ENCODE results near the gene SNCG.

SNCG gene

DNA sequence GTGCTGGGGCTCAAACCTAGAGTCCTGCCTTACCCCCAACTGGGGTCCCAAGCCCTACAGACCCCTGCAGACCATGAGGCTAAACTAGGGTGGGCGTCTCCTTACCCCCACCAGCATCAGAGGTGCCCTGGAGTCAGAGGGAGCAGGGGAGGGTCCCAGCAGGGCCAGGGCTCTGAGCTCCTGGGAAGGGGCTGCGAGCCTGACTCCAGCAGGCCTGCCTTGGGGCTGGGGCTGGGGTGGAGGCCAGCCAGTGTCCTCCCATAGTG, 1.3 kb downstream of the SNCG start:
- DNase-seq (ENCODE audit: low read depth, low spot score), result no peak
- H3K27ac ChIP-seq, result peak overlapping the region; percentile 68

DNA sequence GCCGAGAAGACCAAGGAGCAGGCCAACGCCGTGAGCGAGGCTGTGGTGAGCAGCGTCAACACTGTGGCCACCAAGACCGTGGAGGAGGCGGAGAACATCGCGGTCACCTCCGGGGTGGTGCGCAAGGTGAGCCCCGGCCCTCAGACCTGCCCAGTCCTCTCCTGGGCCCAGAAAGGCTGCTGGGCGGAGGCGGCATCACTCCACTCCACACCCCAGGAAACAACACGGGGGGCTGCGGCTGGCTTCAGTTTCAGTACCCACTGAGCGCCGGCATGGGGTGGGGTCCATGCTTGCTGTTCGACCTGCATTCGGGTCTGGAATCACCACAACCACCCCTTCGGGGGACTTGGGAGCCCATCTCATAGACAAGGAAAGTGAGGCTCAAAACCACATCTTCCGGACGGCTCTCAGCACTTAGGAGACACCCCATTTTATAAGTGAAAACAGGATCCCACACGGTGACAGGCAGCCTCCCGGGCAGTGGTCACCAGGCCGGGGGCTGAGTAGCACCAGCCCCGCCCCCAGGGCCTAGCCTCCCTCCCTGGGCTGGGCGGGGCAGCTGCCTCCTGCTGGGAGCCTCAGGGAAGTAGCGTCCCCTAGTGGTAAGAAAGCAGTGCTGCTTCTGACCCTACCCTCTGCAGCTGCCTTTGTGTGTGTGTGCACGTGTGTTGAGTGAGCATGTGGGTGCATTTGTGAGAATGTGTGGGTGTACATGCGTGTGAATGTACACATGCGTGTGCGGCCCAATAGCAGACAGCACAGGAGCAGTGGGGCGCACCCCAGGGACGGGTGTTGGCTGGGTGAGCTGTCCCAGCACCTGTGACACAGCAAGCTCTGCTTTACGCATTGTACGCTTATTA, 1.8 kb downstream of the SNCG start:
- DNase-seq (ENCODE audit: low read depth, low spot score), result no peak
- H3K27ac ChIP-seq, result peak overlapping the region; percentile 68

DNA sequence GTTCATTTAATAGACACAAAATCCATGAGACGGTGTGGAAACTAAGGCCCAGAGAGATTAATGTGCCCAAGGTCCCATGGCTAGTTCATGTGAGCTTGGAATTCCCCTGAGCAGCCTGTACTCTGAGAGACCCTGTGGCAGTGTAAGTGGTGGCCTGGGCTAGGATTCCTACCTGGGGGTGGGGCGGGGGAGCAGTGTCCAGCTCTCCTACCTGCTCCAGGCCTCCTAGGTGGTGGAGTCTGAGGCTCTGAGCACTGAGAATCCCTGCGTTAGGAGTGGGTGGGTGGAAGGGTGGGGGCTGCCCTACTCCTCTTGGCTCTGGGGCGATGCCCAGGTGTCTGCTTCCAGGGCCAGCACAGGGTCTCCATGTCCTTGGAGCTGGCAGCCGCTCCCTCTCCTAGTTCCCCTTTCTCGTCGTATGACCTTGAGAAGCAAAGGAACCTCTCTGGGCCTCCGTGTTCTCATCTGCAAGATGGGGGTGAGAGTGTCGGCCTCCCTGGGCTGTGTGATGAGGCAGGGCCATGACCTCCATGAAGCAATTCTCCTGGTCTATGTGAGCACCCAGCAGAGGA, 2.5 kb downstream of the SNCG start:
- no peak for DNase-seq (ENCODE audit: low read depth, low spot score)
- peak overlapping the region; percentile 68 for H3K27ac ChIP-seq

DNA sequence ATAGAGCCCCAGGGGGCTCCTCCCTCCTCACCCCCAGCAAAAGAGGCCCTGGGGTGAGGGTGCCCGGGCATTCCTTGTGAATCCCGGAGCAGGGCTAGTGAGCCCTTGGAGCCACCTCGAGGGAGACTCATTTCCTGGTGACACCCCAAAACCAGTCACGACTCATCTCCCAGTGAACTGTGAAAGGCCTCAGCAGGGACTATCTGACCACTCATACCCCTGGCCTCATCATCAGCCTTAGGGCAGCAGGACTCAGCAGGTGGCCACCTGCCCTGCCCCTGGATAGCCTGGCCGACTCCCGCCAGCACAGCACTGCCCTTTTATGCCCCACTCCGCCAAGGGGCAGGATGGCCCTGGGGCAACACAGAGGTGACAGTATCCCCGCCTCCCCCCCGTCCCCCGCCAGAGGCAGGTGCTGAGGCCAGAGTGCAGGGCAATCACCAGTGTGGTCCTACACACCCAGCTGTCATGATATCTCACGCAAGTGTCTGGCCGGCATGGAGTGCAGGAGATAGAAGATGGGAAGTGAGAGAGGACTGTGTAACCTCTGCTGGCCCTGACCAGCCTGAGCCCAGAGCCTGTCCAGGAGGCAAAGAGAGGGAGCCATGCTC, 3.2 kb downstream of the SNCG start:
- peak overlapping the region; percentile 68 for H3K27ac ChIP-seq
- no peak for DNase-seq (ENCODE audit: low read depth, low spot score)

DNA sequence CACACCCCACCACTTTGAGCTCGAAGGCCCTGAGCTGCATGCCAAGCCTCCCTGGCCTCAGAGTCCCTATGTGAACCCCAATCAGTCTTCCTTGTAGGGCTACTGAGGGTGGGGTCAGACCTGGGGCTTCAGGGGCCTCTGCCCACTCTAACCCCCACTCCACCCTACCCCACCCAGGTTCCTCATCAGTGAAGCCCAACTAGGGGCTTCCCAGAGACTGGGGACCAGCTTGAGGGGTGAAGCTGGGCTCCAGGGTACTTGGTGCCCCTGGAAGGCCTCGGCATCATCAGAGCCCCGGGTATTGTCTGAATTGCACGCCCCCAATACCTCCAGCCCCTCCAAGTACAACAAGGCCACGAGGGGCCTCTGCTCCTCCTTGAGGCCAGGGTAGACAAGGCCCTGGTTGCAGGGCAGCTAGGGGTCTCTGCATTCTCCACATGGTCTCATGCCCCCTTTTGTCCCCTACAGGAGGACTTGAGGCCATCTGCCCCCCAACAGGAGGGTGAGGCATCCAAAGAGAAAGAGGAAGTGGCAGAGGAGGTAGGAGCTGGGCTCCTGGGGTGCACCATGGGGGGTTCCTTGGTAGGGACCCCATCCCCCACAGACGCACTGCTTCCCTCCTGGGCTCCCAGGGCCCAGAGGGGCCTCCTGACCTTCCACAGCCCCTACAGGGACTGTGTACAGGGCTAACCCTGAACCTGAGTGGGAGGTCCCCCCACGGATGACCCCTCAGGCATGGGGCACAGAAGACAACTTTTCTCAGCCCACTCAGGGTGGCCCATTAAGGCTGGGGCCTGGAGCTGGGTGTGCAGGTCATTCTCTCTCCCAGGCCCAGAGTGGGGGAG, 4.0 kb downstream of the SNCG start:
- no peak for DNase-seq (ENCODE audit: low read depth, low spot score)
- H3K27ac ChIP-seq, result peak overlapping the region; percentile 68

DNA sequence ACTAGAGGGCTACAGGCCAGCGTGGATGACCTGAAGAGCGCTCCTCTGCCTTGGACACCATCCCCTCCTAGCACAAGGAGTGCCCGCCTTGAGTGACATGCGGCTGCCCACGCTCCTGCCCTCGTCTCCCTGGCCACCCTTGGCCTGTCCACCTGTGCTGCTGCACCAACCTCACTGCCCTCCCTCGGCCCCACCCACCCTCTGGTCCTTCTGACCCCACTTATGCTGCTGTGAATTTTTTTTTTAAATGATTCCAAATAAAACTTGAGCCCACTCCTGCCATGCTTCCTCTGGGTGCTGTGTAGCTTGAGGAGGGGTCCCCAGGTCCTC, 4.5 kb downstream of the SNCG start:
- DNase-seq (ENCODE audit: low read depth, low spot score), result no peak
- H3K27ac ChIP-seq, result no peak overlapping the region

DNA sequence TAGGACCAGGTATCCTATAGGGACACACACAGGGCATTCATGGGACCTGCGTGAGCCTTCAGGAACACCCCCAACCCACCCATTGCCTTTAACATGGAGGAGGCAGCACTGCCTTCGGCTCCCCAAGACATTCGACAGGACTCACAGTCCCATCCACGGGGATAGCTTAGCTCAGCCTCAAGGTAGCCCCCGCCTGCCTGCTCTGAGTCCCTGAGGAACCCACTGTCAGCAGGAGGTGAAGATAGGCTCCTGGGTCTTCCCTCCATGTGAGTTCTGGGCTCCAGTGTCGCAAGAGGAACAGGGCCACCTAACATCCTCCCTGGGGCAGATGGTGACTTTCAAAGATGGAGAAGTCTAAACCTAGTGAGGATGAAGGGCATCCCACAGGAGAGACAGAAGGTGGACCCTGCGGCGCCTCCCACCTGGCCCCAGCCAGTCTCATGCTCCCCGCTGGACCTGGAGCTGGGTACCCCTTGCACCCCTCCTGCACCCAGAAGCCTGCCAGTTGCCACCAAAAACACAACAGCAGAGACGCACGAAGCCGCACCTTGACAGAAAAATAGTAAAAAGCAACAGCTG, 5.0 kb downstream of the SNCG start:
- no peak overlapping the region for H3K27ac ChIP-seq
- no peak for DNase-seq (ENCODE audit: low read depth, low spot score)

DNA sequence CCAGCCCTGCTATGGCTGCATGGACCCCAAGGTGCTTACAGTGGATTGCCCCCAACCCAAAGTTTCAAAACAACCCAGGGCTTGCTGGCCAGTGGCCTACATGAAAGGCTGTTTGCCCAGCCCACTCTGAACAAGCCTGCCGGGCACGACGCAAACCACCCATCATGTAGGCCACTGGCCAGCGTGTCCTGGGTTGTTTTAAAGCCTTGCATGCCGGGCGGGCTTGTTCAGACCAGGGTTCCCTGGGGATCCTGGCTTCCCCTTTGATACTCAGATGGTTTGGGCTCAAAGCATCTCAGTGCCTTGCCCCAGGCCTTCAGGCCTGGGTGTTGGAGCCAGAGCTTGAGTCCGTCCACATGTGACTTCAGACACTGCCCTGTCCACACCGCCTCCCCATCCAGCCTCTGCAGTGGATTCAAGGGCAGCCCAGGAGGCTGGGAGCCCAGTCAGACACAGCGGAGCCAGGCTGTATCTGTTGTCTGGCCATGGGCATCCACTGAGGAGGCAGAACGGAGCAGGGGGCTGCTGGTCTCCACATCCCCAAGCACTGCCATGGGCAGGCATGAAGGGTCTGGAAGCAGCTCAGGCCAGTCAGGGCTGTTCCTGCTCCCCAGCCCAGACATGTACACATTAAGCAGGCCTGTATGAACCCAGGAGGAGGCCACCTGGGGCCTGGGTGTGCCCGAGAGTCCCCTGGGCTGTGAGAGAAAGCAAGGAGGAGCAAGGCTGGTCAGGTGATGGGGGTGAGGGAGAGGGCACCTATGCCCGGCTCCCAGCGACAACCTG, 5.9 kb downstream of the SNCG start:
- no peak for DNase-seq (ENCODE audit: low read depth, low spot score)
- H3K27ac ChIP-seq, result no peak overlapping the region

DNA sequence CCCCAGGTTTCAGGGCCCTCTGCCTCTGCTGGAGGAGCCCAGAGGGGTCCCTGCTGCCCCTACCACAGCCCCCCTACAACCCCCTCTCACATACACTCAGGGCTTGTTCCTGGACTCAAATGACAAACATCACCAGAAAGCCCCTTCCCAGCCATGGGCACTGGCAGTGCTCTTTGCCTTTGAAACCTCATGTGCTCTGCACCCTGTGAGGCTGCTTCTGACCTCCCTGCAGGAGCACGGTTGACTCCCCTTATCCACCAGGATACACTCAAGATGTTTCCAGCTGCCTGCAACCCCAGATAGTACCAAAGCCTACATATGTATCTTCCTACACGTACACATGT, 6.4 kb downstream of the SNCG start:
- DNase-seq (ENCODE audit: low read depth, low spot score), result no peak
- H3K27ac ChIP-seq, result no peak overlapping the region

DNA sequence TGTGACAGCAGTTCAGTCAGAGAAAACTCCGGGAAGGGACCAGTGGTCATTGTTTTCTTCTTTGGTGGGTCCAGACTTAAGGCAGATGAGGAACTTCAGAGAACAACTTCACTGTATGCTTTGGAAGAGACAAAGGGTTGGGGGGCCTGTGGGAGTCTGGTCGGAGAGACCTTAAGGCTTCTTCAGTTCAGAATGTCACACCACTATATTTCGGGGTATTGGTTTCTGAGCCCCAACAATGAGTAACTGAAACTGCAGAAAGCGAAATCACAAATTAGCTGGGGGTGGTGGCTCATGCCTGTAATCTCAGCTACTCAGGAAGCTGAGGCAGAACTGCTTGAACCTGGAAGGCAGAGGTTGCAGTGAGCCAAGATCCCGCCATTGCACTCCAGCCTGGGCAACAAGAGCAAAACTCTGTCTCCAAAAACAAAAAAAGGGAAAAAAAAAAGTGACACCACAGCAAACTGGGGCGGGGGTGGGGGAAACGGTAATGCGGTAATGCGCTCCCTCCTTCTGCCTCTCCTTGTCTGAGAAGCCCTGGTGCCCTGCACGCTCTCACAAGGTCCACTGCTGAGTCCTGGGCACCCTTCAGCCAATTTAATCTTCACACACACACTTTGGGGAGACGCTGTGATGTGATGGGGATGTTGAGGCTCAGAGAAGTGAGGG, 7.7 kb downstream of the SNCG start:
- H3K27ac ChIP-seq, result no peak overlapping the region
- no peak for DNase-seq (ENCODE audit: low read depth, low spot score)

DNA sequence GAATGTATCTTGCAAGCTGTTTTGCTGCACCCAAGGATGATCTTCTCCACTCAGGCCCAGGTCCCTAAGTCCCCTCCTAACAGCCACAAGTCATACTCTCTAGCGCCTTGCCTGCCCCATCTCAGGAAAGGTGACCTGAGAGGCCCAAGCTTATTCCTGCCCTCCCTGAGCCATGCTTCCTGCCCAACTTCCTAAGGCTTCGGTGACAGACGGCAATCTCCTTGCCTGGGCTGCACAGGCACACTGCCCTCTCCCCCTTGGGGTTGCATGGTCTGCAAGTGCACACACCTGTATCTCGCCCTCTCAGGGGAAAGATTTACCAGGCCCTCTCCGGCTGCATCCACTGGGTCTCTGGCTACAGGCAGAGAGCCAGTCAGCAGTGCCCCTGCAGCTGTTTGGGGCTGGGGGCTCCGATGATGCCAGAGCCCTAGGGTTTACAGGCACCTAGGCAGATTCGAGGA, 9.1 kb downstream of the SNCG start:
- peak overlapping the region; percentile 97 for H3K27ac ChIP-seq
- no peak for DNase-seq (ENCODE audit: low read depth, low spot score)

DNA sequence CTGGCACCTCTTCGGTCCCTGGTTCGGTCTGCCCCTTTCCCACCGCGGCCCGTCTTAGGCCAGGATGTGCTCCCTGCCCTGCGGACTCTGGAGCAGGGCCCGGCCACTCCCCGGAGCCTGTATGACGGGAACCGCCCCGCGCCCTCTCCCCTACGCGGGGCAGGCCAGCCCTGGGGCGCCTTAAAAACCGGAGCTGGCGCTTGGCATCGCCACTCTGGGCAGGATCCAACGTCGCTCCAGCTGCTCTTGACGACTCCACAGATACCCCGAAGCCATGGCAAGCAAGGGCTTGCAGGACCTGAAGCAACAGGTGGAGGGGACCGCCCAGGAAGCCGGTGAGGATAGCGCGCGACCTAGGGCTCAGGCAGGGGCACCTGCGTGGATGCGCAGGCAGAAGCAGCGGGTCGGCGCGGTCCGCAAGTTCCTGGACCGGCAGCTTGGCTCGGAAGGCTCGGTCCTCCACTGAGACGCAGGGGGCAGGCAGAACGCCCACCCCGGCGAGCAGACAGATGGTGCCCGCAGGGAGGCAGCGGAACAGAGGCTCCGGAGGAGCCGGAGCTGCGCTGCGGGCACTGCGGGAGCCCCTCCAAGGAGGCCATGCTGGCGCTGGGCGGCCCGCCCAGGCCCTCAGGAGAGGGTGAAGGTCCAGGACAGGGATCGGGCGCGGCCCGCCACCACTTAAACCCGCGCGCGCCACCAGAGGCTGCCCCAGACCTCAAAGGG, 10.0 kb downstream of the SNCG start, which contains the start of gene ADIRF:
Gene ADIRF (plus strand): TSS at position 212 of the 723 bp plus-strand sequence. CDS start 63 bp downstream, at position 275.
- DNase-seq (ENCODE audit: low read depth, low spot score), result no peak
- peak within 1 kb of the TSS; percentile 97 for H3K27ac ChIP-seq

DNA sequence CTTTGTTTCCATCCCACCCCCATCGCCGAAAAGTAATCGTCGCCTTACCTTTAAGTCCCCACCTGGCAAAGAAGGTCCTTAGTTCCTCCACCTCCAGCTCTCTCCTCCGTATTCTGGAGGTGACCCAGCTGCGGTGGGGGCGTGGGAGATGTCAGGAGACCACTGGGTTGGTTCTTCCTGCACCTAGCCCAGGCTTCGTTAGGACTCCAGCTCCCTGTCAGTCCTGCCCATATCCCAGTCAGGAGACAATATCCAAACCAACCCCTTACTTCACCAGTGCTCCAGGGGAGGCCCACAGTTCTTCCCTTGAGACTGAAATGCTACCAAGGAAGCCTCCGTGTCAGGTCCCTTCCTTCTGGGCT, 10.6 kb downstream of the SNCG start:
- peak overlapping the region; percentile 97 for H3K27ac ChIP-seq
- no peak for DNase-seq (ENCODE audit: low read depth, low spot score)

DNA sequence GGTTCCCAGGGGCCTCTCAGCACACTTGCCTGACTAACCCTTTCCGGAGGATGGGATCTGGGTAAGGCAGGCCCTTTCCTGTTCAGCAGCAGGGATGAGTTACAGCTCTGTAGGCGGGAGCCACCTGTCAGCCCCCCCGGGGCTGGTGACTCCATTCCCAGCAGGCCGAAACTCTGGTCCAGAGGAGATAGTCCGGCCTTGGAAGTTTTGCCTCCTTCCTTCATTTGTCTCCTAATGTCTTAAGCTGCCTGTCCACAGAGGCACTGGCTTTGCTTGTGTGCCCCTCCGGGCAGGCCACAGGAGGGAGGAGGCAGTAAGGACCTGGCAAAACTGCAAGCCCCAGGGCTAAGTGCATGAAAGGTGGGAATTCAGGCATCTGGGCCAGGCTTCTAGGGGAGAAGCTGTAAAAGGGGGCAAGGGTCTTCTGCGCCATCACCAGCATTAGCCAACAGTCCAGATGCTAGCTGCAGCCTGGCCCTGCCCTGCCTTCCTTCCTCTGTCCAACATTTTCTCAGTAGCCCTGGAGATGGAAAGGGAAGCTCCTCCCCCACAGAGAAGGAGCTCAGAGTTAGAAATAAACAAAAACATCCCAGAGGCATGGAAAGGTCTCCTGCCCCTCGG, 11.1 kb downstream of the SNCG start:
- no peak for DNase-seq (ENCODE audit: low read depth, low spot score)
- H3K27ac ChIP-seq, result peak overlapping the region; percentile 97

DNA sequence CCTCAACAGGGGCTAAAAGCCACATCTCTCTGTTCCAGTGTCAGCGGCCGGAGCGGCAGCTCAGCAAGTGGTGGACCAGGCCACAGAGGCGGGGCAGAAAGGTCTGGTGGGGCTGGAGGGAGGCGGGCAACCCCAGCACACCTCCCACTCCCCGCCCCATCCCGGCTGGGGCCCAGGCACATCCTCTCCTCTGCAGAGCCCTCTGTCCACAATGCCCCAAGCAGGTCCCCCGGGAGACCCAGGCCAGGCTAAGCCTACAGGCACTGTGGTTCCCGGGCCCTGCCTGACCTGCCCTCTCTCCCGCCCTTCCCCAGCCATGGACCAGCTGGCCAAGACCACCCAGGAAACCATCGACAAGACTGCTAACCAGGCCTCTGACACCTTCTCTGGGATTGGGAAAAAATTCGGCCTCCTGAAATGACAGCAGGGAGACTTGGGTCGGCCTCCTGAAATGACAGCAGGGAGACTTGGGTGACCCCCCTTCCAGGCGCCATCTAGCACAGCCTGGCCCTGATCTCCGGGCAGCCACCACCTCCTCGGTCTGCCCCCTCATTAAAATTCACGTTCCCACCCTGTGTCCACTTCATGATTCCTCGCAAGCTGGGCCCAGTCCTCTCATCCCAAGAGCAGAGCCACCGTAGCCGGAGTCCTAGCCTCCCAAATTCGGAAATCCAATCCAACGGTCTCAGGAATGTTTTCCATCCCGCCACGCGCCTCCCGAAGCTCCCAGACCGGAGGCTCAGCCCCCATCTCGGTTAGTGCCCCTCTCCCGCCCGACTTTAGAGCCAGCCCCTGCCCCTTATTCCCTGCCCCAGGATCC, 12.0 kb downstream of the SNCG start:
- peak overlapping the region; percentile 97 for H3K27ac ChIP-seq
- DNase-seq (ENCODE audit: low read depth, low spot score), result no peak

DNA sequence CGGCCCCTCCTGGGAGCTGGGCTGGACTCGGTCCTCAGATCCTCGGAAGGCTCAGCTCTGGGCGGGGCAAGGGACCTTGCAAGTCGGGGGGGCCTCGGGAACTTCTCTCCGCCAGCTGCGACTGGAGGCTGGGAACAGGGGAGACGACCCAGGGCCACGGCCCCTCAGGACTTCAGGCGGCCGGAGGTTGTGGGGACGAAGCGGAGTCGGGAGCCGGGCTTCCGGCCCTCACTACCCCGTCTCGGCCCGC, 12.5 kb downstream of the SNCG start:
- DNase-seq (ENCODE audit: low read depth, low spot score), result no peak
- H3K27ac ChIP-seq, result peak overlapping the region; percentile 97

DNA sequence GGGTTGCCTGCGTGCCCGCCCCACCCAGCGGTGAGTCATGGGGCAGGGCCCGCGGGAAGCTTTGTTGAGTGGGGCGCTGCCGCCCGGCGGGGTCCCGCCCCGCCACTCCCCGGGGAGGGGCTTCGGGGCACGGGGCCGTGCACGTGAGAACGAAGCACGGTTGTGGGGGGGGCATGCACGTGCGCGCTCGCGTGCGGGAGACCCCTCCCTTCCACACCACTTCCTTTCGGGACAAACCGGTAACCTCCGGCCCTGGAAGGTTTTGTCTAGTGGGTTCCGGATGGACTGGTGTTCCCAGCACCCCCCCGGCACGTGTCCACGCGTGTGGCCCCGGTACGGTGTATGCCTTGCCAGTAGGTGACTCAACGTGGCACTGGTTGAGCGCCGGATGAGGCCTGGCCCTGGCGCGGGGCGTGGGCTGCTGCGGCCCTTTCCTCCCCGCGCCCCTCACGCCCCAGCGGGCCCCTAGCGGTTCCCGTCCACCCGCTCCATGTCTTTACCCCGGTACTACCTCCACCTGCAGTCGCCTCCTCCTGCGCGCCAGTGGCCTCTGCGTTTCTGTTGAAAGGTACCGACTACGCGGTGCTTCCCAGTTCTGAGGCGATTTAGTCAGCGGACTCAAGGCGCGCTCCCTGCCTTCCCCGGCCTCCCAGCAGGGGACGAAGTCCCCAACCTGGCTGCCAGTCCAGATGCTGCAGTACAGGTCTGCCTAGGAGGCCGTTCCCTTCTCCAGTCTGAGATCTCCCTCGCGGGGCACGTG, 13.0 kb downstream of the SNCG start:
- peak overlapping the region; percentile 97 for H3K27ac ChIP-seq
- no peak for DNase-seq (ENCODE audit: low read depth, low spot score)

Measured in epithelial cell of prostate (primary cell).